ENCODE measurements around the gene PHF20. TPM values are rescaled to one million over a fixed set of nuclear protein-coding genes. Genes with fewer than 3 reads are reported as not detected.

PHF20 gene
- total RNA-seq, 4 donors from 2014 or later = 42.0 to 55.9 (median 49.2) TPM

- 85 to 100% methylated on average over 2 to 3 of the region's 3 CpGs for WGBS, 2 donors (ENCODE audit: low coverage in 1 of 2)
- no peak overlapping the region for H3K4me3 ChIP-seq
- no peaks in the 10 kb centered on the region for H3K4me1 ChIP-seq
- peaks cover 0 to 53% of the 10 kb centered on the region in 2 donors for H3K36me3 ChIP-seq
- no peaks in the 10 kb centered on the region for H3K9me3 ChIP-seq
- no peaks in the 10 kb centered on the region for H3K27me3 ChIP-seq
- TF ChIP-seq POLR2A (IDR thresholded peaks at IDR 0.05) = no peak
- no peak overlapping the region for H3K27ac ChIP-seq
- no peak for ATAC-seq
Measured at GRCh38 chr20:35806075-35806474, 34.3 kb downstream of the PHF20 start.

DNA sequence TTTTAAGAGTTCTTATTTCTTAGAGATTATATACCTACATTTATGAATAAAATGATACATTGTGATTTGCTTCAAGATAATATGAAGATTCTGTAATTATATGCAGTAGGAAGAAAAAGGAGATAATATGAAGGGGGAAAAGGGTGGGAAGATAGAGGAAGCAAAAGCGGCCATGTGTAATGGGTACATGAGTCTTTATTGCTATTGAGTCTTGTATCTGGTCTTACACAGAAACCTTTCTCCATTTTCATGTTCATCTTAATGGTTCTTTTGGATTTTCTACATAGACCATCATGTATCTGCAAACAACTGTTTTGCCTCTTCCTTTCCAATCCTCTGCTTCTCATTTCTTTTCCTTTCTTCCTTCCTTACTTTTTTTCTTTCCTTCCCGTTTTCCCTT lies 36.1 kb downstream of the PHF20 start:
- no peak overlapping the region for H3K27ac ChIP-seq
- H3K4me1 ChIP-seq = no peaks in the 10 kb centered on the region
- TF ChIP-seq POLR2A (IDR thresholded peaks at IDR 0.05) = no peak
- TF ChIP-seq, protein P1, sequence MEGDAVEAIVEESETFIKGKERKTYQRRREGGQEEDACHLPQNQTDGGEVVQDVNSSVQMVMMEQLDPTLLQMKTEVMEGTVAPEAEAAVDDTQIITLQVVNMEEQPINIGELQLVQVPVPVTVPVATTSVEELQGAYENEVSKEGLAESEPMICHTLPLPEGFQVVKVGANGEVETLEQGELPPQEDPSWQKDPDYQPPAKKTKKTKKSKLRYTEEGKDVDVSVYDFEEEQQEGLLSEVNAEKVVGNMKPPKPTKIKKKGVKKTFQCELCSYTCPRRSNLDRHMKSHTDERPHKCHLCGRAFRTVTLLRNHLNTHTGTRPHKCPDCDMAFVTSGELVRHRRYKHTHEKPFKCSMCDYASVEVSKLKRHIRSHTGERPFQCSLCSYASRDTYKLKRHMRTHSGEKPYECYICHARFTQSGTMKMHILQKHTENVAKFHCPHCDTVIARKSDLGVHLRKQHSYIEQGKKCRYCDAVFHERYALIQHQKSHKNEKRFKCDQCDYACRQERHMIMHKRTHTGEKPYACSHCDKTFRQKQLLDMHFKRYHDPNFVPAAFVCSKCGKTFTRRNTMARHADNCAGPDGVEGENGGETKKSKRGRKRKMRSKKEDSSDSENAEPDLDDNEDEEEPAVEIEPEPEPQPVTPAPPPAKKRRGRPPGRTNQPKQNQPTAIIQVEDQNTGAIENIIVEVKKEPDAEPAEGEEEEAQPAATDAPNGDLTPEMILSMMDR (IDR thresholded peaks at IDR 0.05) = no peak
- no peak for TF ChIP-seq POLR2AphosphoS5 (IDR thresholded peaks at IDR 0.05)
- no peak for TF ChIP-seq EP300 (IDR thresholded peaks at IDR 0.05)
- H3K27me3 ChIP-seq = no peaks in the 10 kb centered on the region
- 90 to 100% methylated on average over 2 of the region's 2 CpGs for WGBS, 2 donors (ENCODE audit: low coverage in 1 of 2)
- no peaks in the 10 kb centered on the region for H3K9me3 ChIP-seq
- ATAC-seq = no peak
- H3K4me3 ChIP-seq = no peak overlapping the region
- H3K36me3 ChIP-seq = peaks cover 0 to 44% of the 10 kb centered on the region in 2 donors

DNA sequence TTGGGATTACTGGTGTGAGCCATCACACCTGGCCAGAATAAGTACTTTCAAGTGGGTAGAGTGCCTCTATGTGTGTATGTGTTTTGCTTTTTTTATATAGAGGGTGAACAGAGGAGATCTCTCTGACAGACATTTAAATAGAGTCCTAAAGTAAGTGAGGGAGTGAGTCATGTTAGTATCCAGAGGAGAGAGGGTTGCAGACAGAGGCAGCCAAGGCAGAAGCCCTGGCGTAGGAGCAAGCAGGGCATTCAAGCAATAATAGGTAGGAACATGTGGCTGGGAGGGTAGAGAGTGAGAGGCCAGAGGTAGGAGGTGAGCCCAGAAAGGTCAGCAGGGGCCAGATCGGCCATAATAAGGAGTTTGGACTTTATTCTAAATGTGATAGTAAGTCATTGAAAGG lies 48.9 kb downstream of the PHF20 start:
- H3K36me3 ChIP-seq = peaks cover 0 to 1% of the 10 kb centered on the region in 2 donors
- no peak for ATAC-seq
- H3K4me1 ChIP-seq = peaks cover 0 to 13% (median 0%) of the 10 kb centered on the region in 3 donors
- no peak overlapping the region for H3K27ac ChIP-seq
- H3K9me3 ChIP-seq = peaks cover 0 to 1% (median 0%) of the 10 kb centered on the region in 3 donors
- no peak overlapping the region for H3K4me3 ChIP-seq
- no peaks in the 10 kb centered on the region for H3K27me3 ChIP-seq
- no peak for TF ChIP-seq POLR2AphosphoS5 (IDR thresholded peaks at IDR 0.05)
- TF ChIP-seq, protein P1 (IDR thresholded peaks at IDR 0.05) = no peak
- TF ChIP-seq POLR2A (IDR thresholded peaks at IDR 0.05) = no peak
- no peak for TF ChIP-seq EP300 (IDR thresholded peaks at IDR 0.05)
- 70 to 100% methylated on average over 1 to 2 of the region's 2 CpGs for WGBS, 2 donors (ENCODE audit: low coverage in 1 of 2)

- Histone ChIP-seq H3K4me3 (no peak overlapping the region), H3K4me1 (peaks cover 0 to 13% (median 0%) of the 10 kb centered on the region in 3 donors), H3K27me3 (no peaks in the 10 kb centered on the region), H3K36me3 (no peaks in the 10 kb centered on the region), H3K9me3 (peaks cover 0 to 1% (median 0%) of the 10 kb centered on the region in 3 donors), H3K27ac (no peak overlapping the region)
- no peak for TF ChIP-seq EP300 (IDR thresholded peaks at IDR 0.05)
- TF ChIP-seq, protein P1 (IDR thresholded peaks at IDR 0.05) = no peak
- no peak for TF ChIP-seq POLR2A (IDR thresholded peaks at IDR 0.05)
- TF ChIP-seq POLR2AphosphoS5 (IDR thresholded peaks at IDR 0.05) = no peak
- 89 to 96% methylated on average over 7 of the region's 8 CpGs for WGBS, 2 donors (ENCODE audit: low coverage in 1 of 2)
- ATAC-seq = no peak
Measured at GRCh38 chr20:35821807-35822242, 50.0 kb downstream of the PHF20 start.

DNA sequence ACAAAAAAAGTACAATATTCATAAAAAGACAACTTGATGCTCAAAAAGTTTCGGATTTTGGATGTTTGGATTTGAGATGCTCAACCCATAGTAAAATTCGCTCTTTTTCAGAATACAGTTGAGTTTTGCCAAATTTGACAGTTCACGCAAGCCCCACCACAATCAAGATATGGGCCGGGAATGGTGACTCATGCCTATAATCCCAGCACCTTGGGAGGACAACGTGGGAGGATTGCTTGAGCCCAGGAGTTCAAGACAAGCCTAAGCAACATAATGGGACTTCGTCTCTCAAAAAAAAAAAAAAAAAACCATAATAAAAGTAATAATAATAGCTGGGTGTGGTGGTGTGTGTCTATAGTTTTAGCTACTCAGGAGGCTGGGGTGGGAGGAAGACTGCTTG lies 51.3 kb downstream of the PHF20 start:
- Histone ChIP-seq H3K27ac (no peak overlapping the region), H3K9me3 (peaks cover 0 to 1% (median 0%) of the 10 kb centered on the region in 3 donors), H3K4me3 (no peak overlapping the region), H3K4me1 (peaks cover 0 to 13% (median 0%) of the 10 kb centered on the region in 3 donors), H3K27me3 (no peaks in the 10 kb centered on the region), H3K36me3 (no peaks in the 10 kb centered on the region)
- ATAC-seq = no peak
- WGBS, 2 donors (ENCODE audit: low coverage in 1 of 2) = 85% methylated on average over 6 of the region's 6 CpGs; no CpG with 5 or more reads in 1 of the 2 donors
- no peak for TF ChIP-seq EP300 (IDR thresholded peaks at IDR 0.05)
- no peak for TF ChIP-seq POLR2AphosphoS5 (IDR thresholded peaks at IDR 0.05)
- TF ChIP-seq POLR2A (IDR thresholded peaks at IDR 0.05) = no peak
- TF ChIP-seq, protein P1 (IDR thresholded peaks at IDR 0.05) = no peak

All from gastroesophageal sphincter (tissue), 4 donors.